GM13977 (cell line): Measurements from ENCODE around the gene HABP2.

Experiments used
- DNase-seq: peaks from one replicate; pipeline ENCODE4 v3.0.0; 2012; ENCODE audit warnings: low spot score
- in situ Hi-C: fragments of 300-500 bp; cut with MboI; formaldehyde crosslinking; loops from one replicate; pipeline ENCODE4 v1.12.0; 2022; ENCODE audit warnings: low sequenced_read_pairs, low pct_unique_long_range_greater_than_20kb, mixed read lengths, inconsistent platforms; ENCODE audit not compliant: unreplicated experiment
- TF ChIP-seq, protein P1 (sequence below): IDR thresholded peaks from 2 replicates; pipeline ENCODE4 v1.5.1; 2012; ENCODE audit warnings: mild to moderate bottlenecking, control low read depth; ENCODE audit not compliant: insufficient read depth; ENCODE audit errors: extremely low read depth, missing control alignments

Gene HABP2

DNA sequence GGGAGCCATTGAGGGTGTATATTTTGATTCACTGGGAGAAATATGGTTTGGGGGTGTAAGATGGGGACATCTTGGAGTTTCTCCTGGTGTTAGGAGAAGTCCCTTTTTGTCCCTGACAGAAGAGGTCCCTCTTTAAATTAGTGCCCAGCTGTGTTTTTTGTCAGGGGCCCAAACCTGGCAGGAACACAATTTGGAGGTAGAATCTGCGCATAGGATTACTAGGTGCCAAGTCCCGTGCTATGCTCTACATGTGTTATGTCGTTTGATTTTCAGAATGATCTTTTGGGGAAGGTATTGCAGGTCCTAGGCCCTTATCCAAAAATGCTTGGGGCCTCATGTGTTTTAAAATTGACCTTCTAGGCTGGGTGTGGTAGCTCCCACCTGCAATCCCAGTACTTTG lies 36.8 kb upstream of the HABP2 start:
- in situ Hi-C loops = no loop called here
- TF ChIP-seq, protein P1, sequence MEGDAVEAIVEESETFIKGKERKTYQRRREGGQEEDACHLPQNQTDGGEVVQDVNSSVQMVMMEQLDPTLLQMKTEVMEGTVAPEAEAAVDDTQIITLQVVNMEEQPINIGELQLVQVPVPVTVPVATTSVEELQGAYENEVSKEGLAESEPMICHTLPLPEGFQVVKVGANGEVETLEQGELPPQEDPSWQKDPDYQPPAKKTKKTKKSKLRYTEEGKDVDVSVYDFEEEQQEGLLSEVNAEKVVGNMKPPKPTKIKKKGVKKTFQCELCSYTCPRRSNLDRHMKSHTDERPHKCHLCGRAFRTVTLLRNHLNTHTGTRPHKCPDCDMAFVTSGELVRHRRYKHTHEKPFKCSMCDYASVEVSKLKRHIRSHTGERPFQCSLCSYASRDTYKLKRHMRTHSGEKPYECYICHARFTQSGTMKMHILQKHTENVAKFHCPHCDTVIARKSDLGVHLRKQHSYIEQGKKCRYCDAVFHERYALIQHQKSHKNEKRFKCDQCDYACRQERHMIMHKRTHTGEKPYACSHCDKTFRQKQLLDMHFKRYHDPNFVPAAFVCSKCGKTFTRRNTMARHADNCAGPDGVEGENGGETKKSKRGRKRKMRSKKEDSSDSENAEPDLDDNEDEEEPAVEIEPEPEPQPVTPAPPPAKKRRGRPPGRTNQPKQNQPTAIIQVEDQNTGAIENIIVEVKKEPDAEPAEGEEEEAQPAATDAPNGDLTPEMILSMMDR = no peak
- DNase-seq = no peak

DNA sequence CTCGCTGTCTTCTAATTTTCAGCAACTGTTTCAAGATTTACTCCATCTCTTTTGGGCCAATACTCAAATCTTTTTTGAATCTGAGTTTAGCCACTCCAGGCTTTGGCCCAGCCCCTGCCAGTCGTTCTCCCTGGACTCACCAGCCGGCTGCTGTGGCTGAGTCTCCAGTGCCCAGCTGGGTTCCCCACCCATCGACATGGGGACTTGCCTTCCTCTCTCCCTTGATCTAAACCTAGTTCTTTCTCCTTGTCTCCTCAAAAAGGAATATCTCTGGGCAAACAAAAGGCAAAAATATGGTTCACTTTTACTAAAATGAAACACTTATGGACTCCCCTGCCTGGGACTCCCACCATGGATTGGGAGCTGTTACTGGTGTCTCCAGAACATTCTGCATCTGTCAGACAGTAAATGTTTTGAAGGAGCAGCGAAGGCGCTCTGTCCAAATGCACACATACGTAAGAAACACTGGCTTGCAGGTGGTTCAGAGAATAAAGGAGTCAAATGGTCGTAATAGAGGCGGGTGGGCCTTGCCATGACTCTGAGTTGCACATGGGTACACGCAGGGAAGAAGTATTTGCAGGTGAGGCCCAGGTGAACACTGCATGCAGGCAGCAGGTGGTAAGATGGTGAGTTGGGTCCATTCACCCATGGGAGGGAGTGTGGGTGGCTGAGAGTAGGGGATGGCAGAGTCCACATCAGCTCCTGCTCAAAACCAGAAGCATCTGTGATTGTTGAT lies 35.5 kb upstream of the HABP2 start:
- TF ChIP-seq, protein P1 = no peak
- DNase-seq = no peak
- in situ Hi-C loops = no loop called here

DNA sequence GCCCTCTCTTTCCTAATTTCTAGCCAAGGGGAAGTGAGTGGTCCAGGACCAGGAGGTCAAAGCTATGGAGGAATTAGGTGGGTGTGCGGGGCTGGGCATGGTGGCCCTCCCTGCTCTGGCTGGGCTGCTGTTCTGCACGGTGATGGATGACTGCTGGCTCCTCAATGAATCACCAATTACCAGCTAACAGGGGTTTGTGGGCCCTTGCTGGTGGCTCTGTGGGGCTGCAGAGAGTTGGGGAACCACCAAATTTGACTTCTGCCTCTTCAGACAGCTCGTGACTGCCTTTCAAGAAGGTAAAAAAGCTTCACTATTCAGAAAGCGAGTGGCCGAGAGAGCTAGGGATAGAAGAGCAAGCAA lies 35.0 kb upstream of the HABP2 start:
- TF ChIP-seq, protein P1 = no peak
- in situ Hi-C loops = no loop called here

DNA sequence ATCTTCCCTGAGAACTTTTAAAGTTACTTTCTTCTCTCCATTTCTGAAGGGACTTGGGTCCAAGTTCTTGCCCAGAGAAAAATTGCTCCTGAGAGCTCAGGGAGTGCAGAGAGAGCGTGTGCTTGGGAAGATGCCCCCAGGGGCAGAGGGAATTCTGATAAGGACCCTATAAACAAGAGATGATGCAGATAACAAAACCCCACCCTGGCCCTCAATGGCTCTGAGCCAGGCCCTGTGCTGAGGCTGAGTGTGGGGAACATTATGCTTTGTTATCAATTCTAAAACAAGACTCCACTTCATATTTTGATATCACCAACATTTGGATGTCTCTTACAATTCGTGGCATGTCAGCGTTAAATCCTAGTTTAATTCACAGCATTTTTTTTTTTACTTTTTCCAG lies 34.4 kb upstream of the HABP2 start:
- TF ChIP-seq, protein P1 = no peak
- no peak for DNase-seq
- in situ Hi-C loops = no loop called here

More for the DNA sequence above, 35.0 kb upstream of the HABP2 start:
- no peak for DNase-seq

DNA sequence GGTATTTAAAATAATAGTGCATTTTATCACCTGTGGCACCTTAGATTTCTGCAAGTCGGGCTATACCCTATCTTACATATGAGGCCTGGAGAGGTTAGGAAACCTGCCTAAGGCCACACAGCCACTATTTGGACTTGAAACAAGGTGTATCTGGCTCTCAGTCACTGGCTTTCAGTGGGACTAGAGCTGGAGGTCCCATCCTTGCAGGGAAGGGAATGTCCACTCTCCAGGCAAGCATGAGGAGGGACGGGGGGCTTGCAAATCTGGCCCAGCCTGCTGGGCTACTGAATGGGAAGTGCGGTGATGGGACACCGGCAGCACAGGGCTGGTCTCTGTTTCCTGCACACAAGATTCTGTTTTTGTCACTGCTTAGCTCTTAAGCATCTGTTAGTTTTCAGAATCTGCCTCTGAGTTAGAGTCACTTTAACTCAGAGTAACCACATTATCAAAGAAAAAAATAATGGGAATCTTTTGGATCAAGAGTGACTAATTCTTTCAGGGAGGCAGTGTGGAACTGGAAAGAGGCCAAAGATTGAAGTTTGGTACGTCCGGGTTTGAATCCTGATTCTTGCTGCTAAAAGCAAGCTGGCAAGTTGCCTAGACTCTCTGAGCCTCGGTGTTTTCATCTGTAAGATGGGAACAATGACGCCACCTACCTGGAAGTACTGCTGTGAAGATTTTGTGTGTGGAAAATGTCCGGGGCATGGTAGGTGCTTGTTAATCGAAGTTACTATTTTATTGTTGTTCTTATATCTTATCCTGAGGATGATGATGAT lies 33.8 kb upstream of the HABP2 start:
- DNase-seq = no peak
- in situ Hi-C loops = no loop called here
- TF ChIP-seq, protein P1 = no peak

DNA sequence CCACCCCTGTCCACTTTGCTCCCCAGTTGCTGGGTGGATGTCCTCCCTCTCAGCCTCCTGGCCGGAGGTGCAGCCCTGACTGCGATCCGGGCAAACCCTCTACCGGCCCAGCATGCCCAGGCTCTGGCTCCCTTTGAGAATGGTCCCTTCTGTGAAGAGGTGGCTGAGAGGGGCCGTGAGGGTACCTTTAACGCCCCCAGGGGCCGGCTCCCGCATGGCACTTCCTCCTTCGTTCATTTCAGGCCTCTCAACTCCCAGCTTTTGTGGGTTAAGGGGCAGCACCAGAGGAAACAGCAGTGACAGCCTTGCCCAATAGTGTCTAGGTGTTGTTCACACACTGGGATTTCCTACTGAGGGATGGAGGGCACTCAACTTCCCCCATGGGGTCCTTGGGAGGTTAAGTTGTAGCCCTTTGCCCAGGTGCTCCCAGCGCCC lies 33.2 kb upstream of the HABP2 start:
- in situ Hi-C loops = no loop called here
- TF ChIP-seq, protein P1 = no peak
- no peak for DNase-seq
